Raji (cell line): ENCODE data around the gene FBXO8.

Experiments
- POLR2A ChIP-seq: IDR thresholded peaks from 2 replicates; pipeline ENCODE4 v1.6.1; 2011; ENCODE audit warnings: low read depth, low read length, control low read depth; ENCODE audit not compliant: insufficient read depth

FBXO8 gene

DNA sequence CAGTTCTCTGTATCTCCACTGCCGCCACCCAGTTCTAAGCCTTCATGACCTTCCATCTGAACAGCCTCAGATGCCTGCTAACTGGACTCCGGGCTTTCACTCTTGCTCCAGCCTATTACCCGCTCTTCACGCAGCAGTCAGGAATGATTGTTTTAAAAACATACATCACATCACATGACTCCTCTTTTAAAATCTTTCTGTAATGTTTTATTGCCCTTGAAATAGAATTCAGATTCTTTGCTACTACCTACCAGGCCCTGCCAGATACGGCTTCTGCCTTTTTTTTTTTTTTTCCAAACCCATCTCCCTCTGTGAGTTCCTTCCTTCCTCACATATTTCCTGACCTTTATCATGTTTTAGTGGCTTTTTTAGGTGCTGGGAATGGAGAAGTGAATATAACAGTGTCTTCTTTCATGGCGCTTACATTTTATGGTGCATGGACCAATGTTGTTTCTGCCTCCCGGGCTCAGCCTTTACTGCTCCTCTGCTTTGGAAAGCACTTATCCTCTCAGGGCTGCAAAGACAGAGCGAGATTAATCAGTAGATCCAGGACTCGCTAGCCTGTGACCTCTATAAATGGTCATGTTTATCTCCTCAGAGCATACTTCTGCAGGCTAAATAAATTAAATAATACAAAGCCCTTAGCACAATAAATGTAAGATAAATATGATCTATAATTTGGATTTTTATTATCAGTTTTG lies 58.0 kb downstream of the FBXO8 start:
- no peak for TF ChIP-seq POLR2A

DNA sequence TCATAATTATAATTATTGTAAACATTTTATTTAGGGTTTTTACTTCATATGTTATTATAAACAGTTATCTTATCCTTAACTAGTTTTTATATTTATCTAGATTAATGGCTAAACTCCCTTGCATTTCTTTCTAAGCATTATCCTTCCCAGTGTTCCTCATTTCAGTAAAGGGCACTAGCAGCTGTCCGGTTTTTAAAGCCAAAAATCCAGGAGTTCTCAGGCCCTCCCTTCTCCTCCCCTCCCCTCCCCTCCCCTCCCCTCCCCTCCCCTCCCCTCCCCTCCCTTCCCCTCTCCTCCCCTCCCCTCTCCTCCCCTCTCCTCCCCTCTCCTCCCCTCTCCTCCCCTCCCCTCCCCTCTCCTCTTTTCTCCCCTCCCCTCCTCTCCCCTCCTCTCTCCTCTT lies 58.9 kb downstream of the FBXO8 start:
- no peak for TF ChIP-seq POLR2A

DNA sequence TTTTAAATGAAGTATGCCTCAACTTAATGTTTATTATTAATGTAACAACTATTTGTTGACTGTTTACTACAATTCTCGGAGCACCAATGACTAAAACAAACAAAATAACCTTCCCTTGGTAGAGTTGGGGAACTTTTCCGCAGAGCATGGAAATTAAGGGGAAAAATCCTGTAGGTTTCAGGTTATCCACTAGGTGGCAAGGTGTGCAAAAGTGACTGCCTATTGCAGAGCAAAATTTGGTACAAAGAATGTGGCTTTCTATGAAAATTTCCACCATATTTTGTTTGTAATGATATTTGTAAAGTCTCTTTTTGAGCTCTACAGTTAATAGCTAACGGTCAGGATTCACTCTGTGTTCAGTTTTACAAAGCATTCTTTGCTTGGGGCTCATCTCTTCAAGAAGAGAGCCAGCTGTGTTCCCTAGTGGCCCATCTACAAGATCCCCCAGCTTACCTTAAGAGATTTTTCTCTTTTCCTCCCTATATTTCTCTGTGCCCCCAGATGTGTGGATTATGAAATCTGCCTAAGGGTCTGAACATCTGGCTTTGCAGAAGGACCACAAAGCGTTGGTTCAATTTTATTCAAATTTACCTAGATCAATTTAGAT lies 61.1 kb downstream of the FBXO8 start:
- TF ChIP-seq POLR2A: no peak

DNA sequence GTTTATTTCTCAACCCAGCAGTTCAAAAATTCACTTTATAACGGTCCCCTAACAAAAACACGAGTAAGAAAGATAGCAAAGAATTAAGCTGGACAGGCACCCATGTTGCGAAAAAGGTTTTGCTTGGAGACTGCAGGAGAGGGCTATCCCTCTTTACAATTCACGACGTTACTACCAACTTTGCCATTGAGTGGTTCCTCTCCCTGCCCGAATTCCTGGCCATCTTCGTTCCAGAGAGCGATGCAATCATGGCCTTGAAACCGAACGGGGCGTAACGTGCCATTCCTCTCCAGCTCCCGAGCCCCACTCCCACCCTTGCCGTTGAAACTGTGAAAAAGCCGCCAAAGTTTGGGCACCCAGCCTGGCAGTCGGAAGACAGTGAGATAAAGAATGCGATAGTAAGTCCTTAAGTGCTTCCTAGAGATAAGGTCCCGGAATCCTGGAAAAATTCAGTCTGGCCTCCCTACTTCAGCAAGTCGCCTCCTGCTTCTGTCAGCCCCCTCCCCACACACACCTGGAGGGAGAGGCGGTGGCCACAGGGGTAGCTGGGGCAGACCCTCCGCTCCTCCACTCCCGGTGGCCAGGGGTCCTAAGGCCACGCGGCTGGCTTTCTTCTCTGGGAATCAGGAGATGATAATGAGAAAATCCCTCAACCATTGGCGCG lies 65.2 kb downstream of the FBXO8 start:
- TF ChIP-seq POLR2A: no peak

DNA sequence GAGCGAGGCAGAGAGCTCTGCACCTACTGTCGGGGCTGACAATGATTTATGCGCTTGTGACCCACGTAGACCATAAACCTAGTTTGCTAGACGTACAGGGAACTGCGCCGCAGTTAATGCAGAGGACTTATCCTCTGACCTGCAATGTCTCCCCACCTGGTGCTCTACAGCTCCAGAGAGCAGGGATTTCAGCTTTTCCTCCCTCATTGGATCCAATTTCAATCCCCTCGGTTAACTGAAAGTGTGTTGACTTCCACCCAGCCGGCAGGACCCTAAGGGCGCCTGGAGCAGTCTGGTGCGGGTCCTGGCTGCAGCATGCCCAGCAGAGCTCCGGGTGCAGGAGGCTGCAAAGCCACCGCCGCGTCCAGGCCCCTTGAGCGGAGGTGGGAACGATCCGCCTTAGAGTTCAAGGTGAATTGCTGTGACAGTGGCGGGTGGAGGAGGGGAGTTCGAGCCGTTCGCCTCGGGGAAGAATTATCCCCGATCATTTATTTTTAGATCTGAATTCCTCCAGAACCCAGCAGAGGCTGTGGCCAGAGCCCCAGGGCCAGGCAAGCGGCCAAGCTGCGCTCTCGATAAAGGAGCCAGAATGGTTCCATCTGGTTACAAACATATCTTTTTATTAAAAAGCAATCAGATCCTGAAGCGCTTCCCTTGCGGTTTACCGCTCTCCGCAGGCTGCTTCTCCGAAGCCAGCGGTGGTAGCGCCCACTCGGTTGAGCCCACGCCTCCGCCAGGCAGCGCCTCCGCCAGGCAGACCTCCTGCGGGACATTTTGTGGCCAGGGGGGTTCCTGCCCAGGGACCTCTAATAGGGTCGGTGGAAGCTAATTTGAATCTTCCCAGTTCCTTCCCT lies 66.0 kb downstream of the FBXO8 start:
- TF ChIP-seq POLR2A: no peak

DNA sequence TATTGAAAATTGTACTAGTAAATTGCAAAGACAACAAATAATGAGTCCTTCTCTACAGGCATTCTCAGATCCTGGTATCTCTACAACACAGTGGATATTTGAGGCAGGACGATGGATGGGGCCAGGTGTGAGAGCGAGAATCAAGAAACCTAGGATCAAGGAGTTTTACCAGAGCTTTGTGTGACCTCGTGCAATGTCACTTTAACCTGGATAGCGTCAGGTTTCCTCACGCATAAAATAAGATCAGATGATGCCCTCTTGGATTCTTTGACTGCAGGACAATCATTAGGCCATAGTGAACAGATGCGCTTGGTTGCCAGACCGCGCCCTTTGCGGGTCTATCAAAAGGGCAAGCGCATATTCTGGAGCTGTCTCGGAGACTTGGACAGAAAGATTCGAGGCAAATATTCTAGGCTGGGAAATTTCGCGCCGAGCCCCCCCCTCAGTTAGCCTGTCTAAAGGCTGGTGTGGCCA lies 66.6 kb downstream of the FBXO8 start:
- no peak for TF ChIP-seq POLR2A

DNA sequence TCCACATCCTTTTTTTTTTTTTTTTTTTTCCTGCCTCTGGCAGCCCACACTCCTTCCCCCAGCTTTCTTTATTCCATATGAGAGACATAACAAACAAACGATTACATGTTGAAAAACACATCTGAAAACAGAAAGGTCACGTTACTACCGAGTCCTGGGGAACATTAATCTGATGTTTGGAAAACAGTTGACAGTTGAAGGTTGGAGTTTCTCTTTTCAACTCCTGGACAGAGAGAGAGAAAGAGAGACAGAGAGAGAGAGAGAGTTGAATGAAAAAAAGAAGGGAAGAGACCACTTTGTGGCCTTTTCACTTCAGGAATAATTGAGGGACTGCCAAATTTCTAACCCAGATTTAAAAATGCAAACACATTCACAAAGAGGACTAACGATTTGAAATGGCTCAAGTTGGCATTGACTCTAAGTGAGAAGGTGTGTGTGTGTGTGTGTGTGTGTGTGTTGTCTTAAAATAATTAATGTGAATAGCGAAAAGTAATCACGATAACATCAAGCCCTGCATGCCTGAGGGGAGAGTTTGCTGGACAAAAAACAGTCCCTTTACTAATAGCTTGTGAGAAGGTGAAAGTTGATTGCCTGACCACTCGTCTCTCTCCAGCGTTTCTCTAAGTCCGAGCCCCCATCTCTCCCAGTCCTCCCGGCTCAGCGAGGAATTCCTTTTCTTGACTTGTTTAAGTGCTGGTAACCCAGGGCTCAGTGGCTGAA lies 67.3 kb downstream of the FBXO8 start:
- no peak for TF ChIP-seq POLR2A

DNA sequence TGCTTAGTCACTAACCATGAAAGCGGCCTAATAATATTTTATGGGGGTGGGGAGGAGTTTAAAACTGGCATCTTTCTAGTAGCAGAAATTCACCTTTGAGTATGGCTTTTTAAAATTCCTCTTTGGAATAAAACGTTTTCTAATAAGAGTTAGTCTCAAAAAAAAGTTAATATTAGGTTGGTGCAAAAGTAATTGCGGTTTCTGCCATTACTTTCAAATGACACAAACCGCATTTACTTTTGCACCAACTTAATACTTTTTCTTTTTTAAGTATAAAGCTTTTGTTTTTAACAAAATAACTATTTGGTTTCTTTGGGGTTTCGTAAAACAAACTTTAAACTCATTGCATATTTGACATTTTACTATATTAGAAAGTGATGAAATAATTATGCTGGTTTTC lies 68.4 kb downstream of the FBXO8 start:
- no peak for TF ChIP-seq POLR2A

DNA sequence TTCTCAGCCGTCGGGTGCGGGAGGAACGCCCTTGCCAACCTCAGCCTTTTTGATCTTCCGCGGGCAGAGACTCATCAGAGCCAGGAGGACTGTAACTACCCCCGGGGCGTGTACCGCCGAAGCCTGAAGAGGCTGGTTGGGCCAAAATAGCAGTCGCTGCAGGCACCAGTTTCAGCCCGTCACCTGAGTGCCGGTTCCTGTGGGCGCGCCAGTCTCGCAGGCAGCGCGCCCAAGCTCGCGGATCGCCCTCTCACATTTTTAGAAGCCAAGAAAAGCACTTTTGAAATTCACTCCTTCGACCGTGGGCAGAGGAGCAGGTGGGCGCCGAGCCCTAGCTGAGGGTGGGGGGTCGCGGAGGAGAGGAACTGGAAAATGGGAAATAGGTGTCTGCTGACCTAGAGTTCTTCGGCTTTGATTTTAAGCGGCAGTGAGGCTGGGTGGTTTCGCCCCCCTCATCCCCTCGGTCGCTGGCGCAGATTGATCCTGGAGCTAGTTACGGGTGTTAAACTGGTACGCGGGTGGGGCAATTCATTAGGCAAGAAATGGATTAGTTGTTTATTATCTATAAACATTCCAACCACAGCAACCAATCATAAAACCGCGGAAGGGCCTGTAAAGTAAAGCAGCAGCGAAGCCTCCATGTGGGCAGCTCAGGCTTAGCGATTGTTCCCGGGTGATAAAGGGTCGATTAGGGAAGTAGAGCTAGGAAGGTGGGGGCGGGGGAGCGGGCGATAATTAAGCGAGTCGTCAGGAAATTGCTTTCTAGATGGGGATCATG lies 69.2 kb downstream of the FBXO8 start:
- no peak for TF ChIP-seq POLR2A

DNA sequence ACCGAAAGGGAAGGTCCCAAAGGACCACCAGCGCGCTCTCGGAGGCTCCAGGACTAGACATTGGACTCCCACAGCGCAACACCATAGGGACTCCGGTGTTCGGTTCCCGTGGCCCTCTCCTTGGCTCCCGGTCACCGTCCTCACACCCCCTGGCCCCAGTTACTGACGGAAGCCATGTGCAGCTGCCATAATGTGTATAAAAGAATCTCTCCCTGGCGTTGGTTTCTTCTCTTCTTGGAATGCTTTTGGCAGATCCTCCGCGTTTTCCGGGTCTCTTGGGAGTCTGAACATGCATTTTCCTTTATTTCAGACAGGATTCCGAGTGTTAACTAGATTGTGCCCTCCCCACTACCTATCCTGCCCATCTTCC lies 69.8 kb downstream of the FBXO8 start:
- no peak for TF ChIP-seq POLR2A

DNA sequence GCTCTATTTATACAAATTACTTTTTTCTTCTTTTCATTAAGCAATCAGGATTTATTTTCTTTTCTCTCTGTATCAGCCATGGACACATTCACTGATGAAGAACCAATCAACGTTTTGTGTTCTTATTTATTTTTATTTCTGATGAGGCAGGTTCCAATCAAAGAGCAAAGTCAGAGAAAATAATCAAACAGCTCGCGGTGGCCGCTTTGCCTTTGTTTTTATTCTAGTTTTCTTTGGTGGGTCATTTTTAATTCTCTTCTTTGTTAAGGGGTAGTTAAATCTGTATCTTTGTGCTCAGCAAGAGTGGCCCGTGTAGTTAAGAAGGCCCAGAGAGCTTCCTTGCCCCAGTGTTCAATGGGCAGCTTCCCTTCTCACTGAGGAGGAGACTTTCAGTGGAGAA lies 71.4 kb downstream of the FBXO8 start:
- no peak for TF ChIP-seq POLR2A

DNA sequence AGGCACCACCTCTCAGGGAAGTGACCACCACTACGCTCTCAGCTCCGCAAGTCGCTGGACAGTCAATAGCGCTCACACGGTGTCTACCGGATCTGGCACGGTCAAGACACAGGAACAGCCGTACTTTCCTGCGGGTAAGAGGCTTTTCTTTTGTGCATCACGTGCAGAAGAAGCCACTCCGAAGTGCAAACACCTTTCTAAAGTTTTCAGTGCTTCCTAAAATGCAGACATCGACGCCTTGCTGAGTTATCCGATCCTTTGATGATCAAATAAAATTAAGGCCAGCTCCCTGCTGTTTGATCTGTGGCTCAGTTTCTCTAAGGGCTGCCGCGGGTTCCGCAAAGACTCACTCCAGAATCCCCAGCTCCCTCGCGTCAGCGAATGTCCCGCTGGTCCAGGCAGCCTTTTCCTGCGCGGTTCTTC lies 71.8 kb downstream of the FBXO8 start:
- TF ChIP-seq POLR2A: no peak

DNA sequence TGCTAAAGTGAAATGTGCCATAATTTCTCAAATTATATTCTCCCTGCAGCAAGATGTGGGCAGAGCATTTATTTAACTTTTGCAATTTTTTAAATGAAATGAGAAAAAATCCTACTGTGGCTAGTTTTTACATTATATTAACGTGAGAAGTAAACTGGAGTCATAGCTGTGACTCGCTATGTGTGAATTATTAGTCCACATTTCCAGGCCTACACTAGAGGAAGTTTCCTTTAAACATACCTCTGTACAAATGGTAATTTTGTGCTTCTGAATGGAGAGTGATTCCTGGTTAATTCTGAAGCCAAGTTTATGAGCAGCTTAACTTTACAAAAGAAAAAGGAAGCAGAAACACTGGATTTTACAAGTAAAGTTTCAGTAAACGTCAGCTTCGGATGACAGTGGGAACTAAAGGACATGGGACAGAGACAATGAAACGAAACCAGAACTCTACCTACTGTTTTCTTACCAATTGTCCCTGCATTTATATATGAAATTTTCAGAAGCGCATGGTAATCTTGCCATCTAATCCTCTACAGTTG lies 72.4 kb downstream of the FBXO8 start:
- TF ChIP-seq POLR2A: no peak

DNA sequence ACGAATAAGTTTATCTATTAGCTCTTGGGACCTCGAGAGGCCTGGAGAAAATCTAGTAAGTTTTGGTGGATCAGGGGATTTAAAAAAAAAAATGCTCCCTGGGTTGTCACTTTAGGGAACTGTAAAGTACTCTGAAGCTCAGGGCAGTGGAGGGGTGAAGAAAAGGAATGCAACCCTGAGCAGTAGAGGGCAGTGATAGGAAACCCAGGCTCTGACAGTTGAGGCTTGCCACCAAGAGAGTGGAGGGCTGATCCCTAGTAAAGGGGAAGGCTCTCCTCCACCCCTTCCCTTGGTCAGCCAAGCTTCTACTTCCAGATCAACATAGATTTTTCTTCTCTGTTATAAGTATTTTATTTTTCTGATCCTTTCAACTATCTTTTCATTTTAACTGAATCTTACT lies 73.1 kb downstream of the FBXO8 start:
- TF ChIP-seq POLR2A: no peak
